ENCODE results near the gene FLOT2. TPM values are rescaled to one million over a fixed set of nuclear protein-coding genes. Genes with fewer than 3 reads are reported as not detected.
A peak's percentile ranks its signal among the peaks of the same experiment; 100 is the strongest.
"Not testable (repeated sequence)": the region's sequence is repeated elsewhere in the genome, so short reads cannot be mapped to it uniquely, and the experiment has no call there.

Gene FLOT2

GRCh38 chr17:28848667-28849066, 48.9 kb downstream of the FLOT2 start:
- not testable (repeated sequence) for H3K4me2 ChIP-seq (ENCODE audit: low read length); H3K27me3 ChIP-seq (ENCODE audit: control insufficient read depth, insufficient read depth, low read length); H3K4me1 ChIP-seq (ENCODE audit: control insufficient read depth, insufficient read depth, low read length); H3K9me3 ChIP-seq (replicated peaks; ENCODE audit: low read length); H3K4me3 ChIP-seq (ENCODE audit: low read length); H3K9ac ChIP-seq (ENCODE audit: low read depth, low read length); H3K36me3 ChIP-seq (ENCODE audit: insufficient read depth, low read length)

DNA sequence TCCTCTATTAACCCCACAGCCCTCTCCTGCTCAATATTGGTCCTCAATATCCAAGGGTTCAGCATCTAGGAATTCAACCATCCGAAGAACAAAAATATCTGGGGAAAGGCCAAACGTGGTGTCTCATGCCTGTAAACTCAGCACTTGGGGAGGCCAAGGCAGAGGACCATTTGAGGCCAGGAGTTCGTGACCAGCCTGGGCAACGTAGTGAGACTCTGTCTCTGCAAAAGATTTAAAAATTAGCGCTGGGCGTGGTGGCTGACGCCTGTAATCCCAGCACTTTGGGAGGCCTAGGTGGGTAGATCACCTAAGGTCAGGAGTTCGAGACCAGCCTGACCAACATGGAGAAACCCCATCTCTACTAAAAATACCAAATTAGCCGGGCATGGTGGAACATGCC, 50.8 kb downstream of the FLOT2 start:
- H3K27me3 ChIP-seq (ENCODE audit: control insufficient read depth, insufficient read depth, low read length); H3K9me3 ChIP-seq (replicated peaks; ENCODE audit: low read length); H3K36me3 ChIP-seq (ENCODE audit: insufficient read depth, low read length); H3K4me1 ChIP-seq (ENCODE audit: control insufficient read depth, insufficient read depth, low read length); H3K9ac ChIP-seq (ENCODE audit: low read depth, low read length); H3K4me2 ChIP-seq (ENCODE audit: low read length); H3K4me3 ChIP-seq (ENCODE audit: low read length): not testable (repeated sequence)

GRCh38 chr17:28846231-28846630, 51.3 kb downstream of the FLOT2 start:
- no peaks in the 10 kb centered on the region for H3K27me3 ChIP-seq (ENCODE audit: control insufficient read depth, insufficient read depth, low read length)
- H3K4me2 ChIP-seq (ENCODE audit: low read length), result no peak overlapping the region
- H3K4me3 ChIP-seq (ENCODE audit: low read length), result no peak overlapping the region
- no peaks in the 10 kb centered on the region for H3K36me3 ChIP-seq (ENCODE audit: insufficient read depth, low read length)
- H3K9me3 ChIP-seq (replicated peaks; ENCODE audit: low read length), result no peaks in the 10 kb centered on the region
- H3K4me1 ChIP-seq (ENCODE audit: control insufficient read depth, insufficient read depth, low read length), result peaks cover 7% of the 10 kb centered on the region
- H3K9ac ChIP-seq (ENCODE audit: low read depth, low read length), result no peak overlapping the region

DNA sequence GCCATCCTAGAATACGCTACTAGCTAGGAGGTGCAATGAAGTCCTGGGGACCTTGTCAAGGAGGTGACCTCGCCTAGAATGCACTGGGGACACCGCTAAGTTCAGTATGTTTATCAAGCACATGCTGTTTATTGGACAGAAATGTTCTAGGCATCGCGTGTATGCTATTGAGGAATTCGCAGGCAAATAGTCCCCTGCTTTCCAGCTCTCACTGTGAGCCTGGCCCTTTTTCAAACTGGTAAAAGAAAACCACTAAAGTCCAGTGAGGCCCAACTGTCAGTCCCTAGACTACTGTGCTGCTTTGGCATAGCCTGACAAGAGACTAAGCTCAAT, 53.8 kb downstream of the FLOT2 start:
- Histone ChIP-seq H3K36me3 (ENCODE audit: insufficient read depth, low read length) (no peaks in the 10 kb centered on the region), H3K27me3 (ENCODE audit: control insufficient read depth, insufficient read depth, low read length) (no peaks in the 10 kb centered on the region), H3K9me3 (replicated peaks; ENCODE audit: low read length) (no peaks in the 10 kb centered on the region), H3K4me2 (ENCODE audit: low read length) (no peak overlapping the region), H3K9ac (ENCODE audit: low read depth, low read length) (no peak overlapping the region), H3K4me1 (ENCODE audit: control insufficient read depth, insufficient read depth, low read length) (peaks cover 20% of the 10 kb centered on the region), H3K4me3 (ENCODE audit: low read length) (no peak overlapping the region)

DNA sequence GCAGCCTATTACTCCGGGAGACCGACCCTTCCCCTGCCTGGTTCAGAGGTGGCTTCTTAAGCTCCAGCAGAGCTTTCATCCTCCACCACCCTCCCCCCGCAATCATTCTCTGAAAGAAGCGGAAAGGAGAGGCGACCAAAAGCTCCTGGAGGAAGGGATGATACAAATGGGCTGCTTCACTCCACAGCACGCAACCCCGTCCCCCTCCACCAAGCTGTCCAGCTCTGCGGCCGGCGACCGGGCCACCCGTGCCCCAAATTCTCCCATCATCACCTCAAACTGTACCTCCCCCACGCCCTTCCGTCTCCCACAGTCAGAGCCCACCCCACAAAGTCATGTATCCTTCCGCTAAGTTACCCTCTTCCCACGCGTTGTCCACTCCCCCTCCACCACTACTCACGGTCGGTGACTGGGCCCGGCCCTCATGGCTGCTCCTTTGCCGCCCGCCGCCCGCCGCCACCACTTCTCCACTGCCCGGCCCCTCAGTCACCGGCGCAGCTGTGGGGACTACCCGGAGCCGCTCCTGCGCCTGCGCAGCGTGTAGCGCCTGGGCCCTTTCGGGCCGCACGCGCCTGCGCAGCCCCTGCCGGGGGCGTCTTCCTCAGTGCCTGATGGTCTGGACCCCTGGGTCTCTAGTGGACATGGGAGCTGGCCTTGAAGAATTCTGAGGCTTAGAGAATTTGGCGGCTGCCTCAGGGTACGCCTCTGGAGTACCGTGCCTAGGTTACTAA, 55.1 kb downstream of the FLOT2 start, which contains the start of gene FAM222B:
FAM222B (minus strand) TSS at position 509 of the 731 bp plus-strand sequence. CDS start 76,123 bp downstream, outside the sequence.
- Histone ChIP-seq H3K36me3 (ENCODE audit: insufficient read depth, low read length) (no peaks in the 10 kb centered on the region), H3K9me3 (replicated peaks; ENCODE audit: low read length) (no peaks in the 10 kb centered on the region), H3K4me2 (ENCODE audit: low read length) (peak within 1 kb of the TSS; percentile 91), H3K27me3 (ENCODE audit: control insufficient read depth, insufficient read depth, low read length) (no peaks in the 10 kb centered on the region), H3K4me1 (ENCODE audit: control insufficient read depth, insufficient read depth, low read length) (peaks cover 20% of the 10 kb centered on the region), H3K9ac (ENCODE audit: low read depth, low read length) (peak within 1 kb of the TSS; percentile 89), H3K4me3 (ENCODE audit: low read length) (peak within 1 kb of the TSS; percentile 91)

DNA sequence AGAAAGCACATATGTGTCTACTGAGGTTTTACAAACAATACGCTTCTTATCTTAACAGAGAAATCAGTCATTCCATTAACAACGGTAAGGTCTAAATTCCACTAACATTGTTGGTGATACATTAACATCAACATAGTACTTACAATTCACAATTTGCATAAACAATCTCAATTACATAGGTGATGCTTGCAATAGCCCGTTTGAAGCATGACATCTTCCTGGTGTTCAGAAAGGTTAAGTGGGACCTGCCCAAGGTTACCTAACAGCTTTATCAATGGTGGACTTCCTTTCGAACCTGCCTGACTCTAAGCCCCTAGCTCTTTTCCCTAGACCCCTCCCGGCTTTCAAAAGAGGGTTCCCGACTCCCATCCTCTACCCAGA, 55.6 kb downstream of the FLOT2 start:
- Histone ChIP-seq H3K4me2 (ENCODE audit: low read length) (peak overlapping the region; percentile 91), H3K27me3 (ENCODE audit: control insufficient read depth, insufficient read depth, low read length) (no peaks in the 10 kb centered on the region), H3K4me3 (ENCODE audit: low read length) (peak overlapping the region; percentile 91), H3K9ac (ENCODE audit: low read depth, low read length) (peak overlapping the region; percentile 89), H3K36me3 (ENCODE audit: insufficient read depth, low read length) (no peaks in the 10 kb centered on the region), H3K9me3 (replicated peaks; ENCODE audit: low read length) (no peaks in the 10 kb centered on the region), H3K4me1 (ENCODE audit: control insufficient read depth, insufficient read depth, low read length) (peaks cover 20% of the 10 kb centered on the region)

- Histone ChIP-seq H3K36me3 (ENCODE audit: insufficient read depth, low read length) (no peaks in the 10 kb centered on the region), H3K4me3 (ENCODE audit: low read length) (no peak overlapping the region)
Measured at GRCh38 chr17:28839221-28839620, 58.3 kb downstream of the FLOT2 start.

GRCh38 chr17:28836541-28836940, 61.0 kb downstream of the FLOT2 start:
- not testable (repeated sequence) for H3K9me3 ChIP-seq (replicated peaks; ENCODE audit: low read length); H3K4me2 ChIP-seq (ENCODE audit: low read length); H3K27me3 ChIP-seq (ENCODE audit: control insufficient read depth, insufficient read depth, low read length); H3K36me3 ChIP-seq (ENCODE audit: insufficient read depth, low read length); H3K9ac ChIP-seq (ENCODE audit: low read depth, low read length); H3K4me3 ChIP-seq (ENCODE audit: low read length)
- peaks cover 15% of the 10 kb centered on the region for H3K4me1 ChIP-seq (ENCODE audit: control insufficient read depth, insufficient read depth, low read length)

More at GRCh38 chr17:28839221-28839620, 58.3 kb downstream of the FLOT2 start:
- peak overlapping the region; percentile 31 for H3K4me2 ChIP-seq (ENCODE audit: low read length)
- no peaks in the 10 kb centered on the region for H3K27me3 ChIP-seq (ENCODE audit: control insufficient read depth, insufficient read depth, low read length)
- no peaks in the 10 kb centered on the region for H3K9me3 ChIP-seq (replicated peaks; ENCODE audit: low read length)
- H3K9ac ChIP-seq (ENCODE audit: low read depth, low read length), result no peak overlapping the region
- peaks cover 20% of the 10 kb centered on the region for H3K4me1 ChIP-seq (ENCODE audit: control insufficient read depth, insufficient read depth, low read length)

DNA sequence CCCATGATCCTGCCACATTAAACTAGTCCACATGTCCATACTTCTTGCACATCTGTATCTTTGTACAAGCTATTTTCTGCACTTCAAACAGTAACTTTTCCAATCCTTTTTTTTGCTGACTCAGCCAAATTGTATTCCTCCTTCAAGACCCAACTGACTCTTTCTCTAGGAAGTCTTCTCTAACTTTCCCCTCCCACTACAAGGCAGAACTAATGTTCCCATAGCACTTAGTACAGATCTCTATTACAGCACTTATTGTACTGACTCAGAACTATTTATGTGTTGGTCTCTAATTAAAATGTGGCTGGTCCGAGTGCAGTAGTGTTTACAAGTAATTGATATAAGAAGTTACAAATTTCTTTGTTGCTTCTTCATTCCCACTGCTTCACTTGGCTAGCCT, 63.1 kb downstream of the FLOT2 start:
- peaks cover 5% of the 10 kb centered on the region for H3K36me3 ChIP-seq (ENCODE audit: insufficient read depth, low read length)
- no peak overlapping the region for H3K9ac ChIP-seq (ENCODE audit: low read depth, low read length)
- H3K4me3 ChIP-seq (ENCODE audit: low read length), result no peak overlapping the region
- H3K27me3 ChIP-seq (ENCODE audit: control insufficient read depth, insufficient read depth, low read length), result no peaks in the 10 kb centered on the region
- H3K4me2 ChIP-seq (ENCODE audit: low read length), result no peak overlapping the region
- peaks cover 5% of the 10 kb centered on the region for H3K4me1 ChIP-seq (ENCODE audit: control insufficient read depth, insufficient read depth, low read length)
- no peaks in the 10 kb centered on the region for H3K9me3 ChIP-seq (replicated peaks; ENCODE audit: low read length)

Small RNA genes lying within 50 kb of the gene (small RNA-seq; reads per million reads assigned to genes)
- gene RF00019, result not detected

Measured in skeletal muscle satellite cell (primary cell).